ENCODE results near the gene RPS2. TPM values are rescaled to one million over a fixed set of nuclear protein-coding genes. Genes with fewer than 3 reads are reported as not detected.

Gene RPS2
- total RNA-seq, 6 experiments from 2014 or later, result 2,281 to 2,831 (median 2,477) TPM

GRCh38 chr16:1991135-1991551, 26.5 kb upstream of the RPS2 start:
- no peak for DNase-seq
- TF ChIP-seq, protein P1, sequence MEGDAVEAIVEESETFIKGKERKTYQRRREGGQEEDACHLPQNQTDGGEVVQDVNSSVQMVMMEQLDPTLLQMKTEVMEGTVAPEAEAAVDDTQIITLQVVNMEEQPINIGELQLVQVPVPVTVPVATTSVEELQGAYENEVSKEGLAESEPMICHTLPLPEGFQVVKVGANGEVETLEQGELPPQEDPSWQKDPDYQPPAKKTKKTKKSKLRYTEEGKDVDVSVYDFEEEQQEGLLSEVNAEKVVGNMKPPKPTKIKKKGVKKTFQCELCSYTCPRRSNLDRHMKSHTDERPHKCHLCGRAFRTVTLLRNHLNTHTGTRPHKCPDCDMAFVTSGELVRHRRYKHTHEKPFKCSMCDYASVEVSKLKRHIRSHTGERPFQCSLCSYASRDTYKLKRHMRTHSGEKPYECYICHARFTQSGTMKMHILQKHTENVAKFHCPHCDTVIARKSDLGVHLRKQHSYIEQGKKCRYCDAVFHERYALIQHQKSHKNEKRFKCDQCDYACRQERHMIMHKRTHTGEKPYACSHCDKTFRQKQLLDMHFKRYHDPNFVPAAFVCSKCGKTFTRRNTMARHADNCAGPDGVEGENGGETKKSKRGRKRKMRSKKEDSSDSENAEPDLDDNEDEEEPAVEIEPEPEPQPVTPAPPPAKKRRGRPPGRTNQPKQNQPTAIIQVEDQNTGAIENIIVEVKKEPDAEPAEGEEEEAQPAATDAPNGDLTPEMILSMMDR (IDR thresholded peaks at IDR 0.05), result no peak
- H3K27ac Mint-ChIP-seq, result no peak overlapping the region
- H3K36me3 Mint-ChIP-seq (ENCODE audit: low read depth), result peaks cover 10% of the 10 kb centered on the region; the same call in 1 of the 2 replicates
- H3K27me3 Mint-ChIP-seq (ENCODE audit: insufficient read depth), result peaks cover 10% of the 10 kb centered on the region; the same call in 1 of the 2 replicates
- H3K4me3 Mint-ChIP-seq, result no peak overlapping the region
- H3K4me1 Mint-ChIP-seq (ENCODE audit: low read depth), result no peaks in the 10 kb centered on the region
- no peaks in the 10 kb centered on the region for H3K9me3 Mint-ChIP-seq

- no peak overlapping the region for H3K27ac Mint-ChIP-seq
- TF ChIP-seq, protein P1 (IDR thresholded peaks at IDR 0.05), result no peak
- H3K36me3 Mint-ChIP-seq (ENCODE audit: low read depth), result peaks cover 9% of the 10 kb centered on the region; the same call in 1 of the 2 replicates
- H3K27me3 Mint-ChIP-seq (ENCODE audit: insufficient read depth), result peaks cover 10% of the 10 kb centered on the region; the same call in 1 of the 2 replicates
- no peak for DNase-seq
- no peaks in the 10 kb centered on the region for H3K9me3 Mint-ChIP-seq
- no peak overlapping the region for H3K4me3 Mint-ChIP-seq
- no peaks in the 10 kb centered on the region for H3K4me1 Mint-ChIP-seq (ENCODE audit: low read depth)
Observed at GRCh38 chr16:1990351-1991134, 25.9 kb upstream of the RPS2 start.

DNA sequence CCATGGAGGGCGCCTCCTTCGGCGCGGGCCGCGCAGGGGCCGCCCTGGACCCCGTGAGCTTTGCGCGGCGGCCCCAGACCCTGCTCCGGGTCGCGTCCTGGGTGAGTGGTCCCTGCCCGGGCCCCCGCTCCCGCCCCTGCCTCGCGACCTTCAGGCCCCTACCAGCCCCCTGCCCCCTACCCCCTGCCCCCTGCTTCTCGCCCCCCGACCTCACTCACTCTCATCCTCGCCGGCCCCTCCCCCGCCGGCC, 25.4 kb upstream of the RPS2 start:
- peaks cover 10% of the 10 kb centered on the region; the same call in 1 of the 2 replicates for H3K27me3 Mint-ChIP-seq (ENCODE audit: insufficient read depth)
- H3K4me1 Mint-ChIP-seq (ENCODE audit: low read depth), result peaks cover 4% of the 10 kb centered on the region
- H3K27ac Mint-ChIP-seq, result no peak overlapping the region
- no peak for DNase-seq
- H3K4me3 Mint-ChIP-seq, result no peak overlapping the region
- TF ChIP-seq, protein P1 (IDR thresholded peaks at IDR 0.05), result no peak
- H3K36me3 Mint-ChIP-seq (ENCODE audit: low read depth), result 0 out of 2 replicates have a peak, but pooled peaks cover 5% of the 10 kb centered on the region
- no peaks in the 10 kb centered on the region for H3K9me3 Mint-ChIP-seq

GRCh38 chr16:1989209-1990100, 24.8 kb upstream of the RPS2 start, which contains the start of gene SYNGR3:
Gene SYNGR3, plus strand, starts transcription at chr16:1989970. Its CDS starts 133 bp downstream, at chr16:1990103.
- peaks cover 10% of the 10 kb centered on the region for H3K4me1 Mint-ChIP-seq (ENCODE audit: low read depth)
- H3K27me3 Mint-ChIP-seq (ENCODE audit: insufficient read depth), result peaks cover 13% of the 10 kb centered on the region
- no peaks in the 10 kb centered on the region for H3K9me3 Mint-ChIP-seq
- 0 out of 2 replicates have a peak, but pooled peaks cover 5% of the 10 kb centered on the region for H3K36me3 Mint-ChIP-seq (ENCODE audit: low read depth)
- no peak within 1 kb of the TSS for H3K27ac Mint-ChIP-seq
- TF ChIP-seq, protein P1 (IDR thresholded peaks at IDR 0.05), result no peak
- H3K4me3 Mint-ChIP-seq, result no peak within 1 kb of the TSS; the same call in 1 of the 2 replicates
- no peak for DNase-seq

GRCh38 chr16:1987198-1987597, 22.6 kb upstream of the RPS2 start:
- H3K4me3 Mint-ChIP-seq, result no peak overlapping the region
- no peak overlapping the region for H3K27ac Mint-ChIP-seq
- H3K27me3 Mint-ChIP-seq (ENCODE audit: insufficient read depth), result peaks cover 16% of the 10 kb centered on the region
- TF ChIP-seq, protein P1 (IDR thresholded peaks at IDR 0.05), result no peak
- peaks cover 16% of the 10 kb centered on the region for H3K4me1 Mint-ChIP-seq (ENCODE audit: low read depth)
- no peaks in the 10 kb centered on the region for H3K9me3 Mint-ChIP-seq
- DNase-seq, result no peak
- 0 out of 2 replicates have a peak, but pooled peaks cover 5% of the 10 kb centered on the region for H3K36me3 Mint-ChIP-seq (ENCODE audit: low read depth)
